Thyroid gland (tissue), 4 donors: ENCODE results near the gene OVOL1. TPM values are rescaled to one million over a fixed set of nuclear protein-coding genes. Genes with fewer than 3 reads are reported as not detected.
A peak's percentile ranks its signal among the peaks of the same experiment; 100 is the strongest.

Source experiments
- DNase-seq, 2 donors: peaks; one replicate each; pipeline ENCODE4 v3.0.0-alpha.2; 2019
- H3K27ac ChIP-seq, 3 donors: fragments of 200-600 bp; sonication (generic); 1 replicate in 2 of 3; 2 replicates in 1 of 3; pipeline ENCODE4 v1.5.1; 2016 to 2019; ENCODE audit warnings: mild to moderate bottlenecking in 1 of 3, moderate library complexity in 1 of 3
- H3K27me3 ChIP-seq: fragments of 200-600 bp; sonication (generic); one replicate; pipeline ENCODE4 v1.5.1; 2019
- H3K36me3 ChIP-seq, 2 donors: fragments of 200-600 bp; sonication (generic); one replicate each; pipeline ENCODE4 v1.5.1; 2016 to 2019
- H3K4me1 ChIP-seq, 2 donors: fragments of 200-600 bp; sonication (generic); one replicate each; pipeline ENCODE4 v1.5.1; 2017 to 2019
- H3K4me3 ChIP-seq, 3 donors: fragments of 200-600 bp; sonication (generic); replicated peaks in 1 of 3; 1 replicate in 2 of 3; 2 replicates in 1 of 3; pipeline ENCODE4 v1.5.1; 2016; ENCODE audit warnings: mild to moderate bottlenecking in 1 of 3
- H3K9me3 ChIP-seq: fragments of 200-600 bp; sonication (generic); one replicate; pipeline ENCODE4 v1.5.1; 2017
- POLR2A ChIP-seq, 2 donors: fragments of 450-650 bp; IDR thresholded peaks; one replicate each; pipeline ENCODE4 v1.6.1; 2017; ENCODE audit warnings: antibody characterized with exemption in 2 of 2, mild to moderate bottlenecking in 2 of 2, moderate library complexity in 1 of 2
- WGBS, 2 donors: methylation state at CpG; one replicate each; pipeline ENCODE4 v1.1.5; 2017; 5-methylcytosine and 5-hydroxymethylcytosine counted together
- intact Hi-C: fragments of 100-400 bp; cut with DNase I; formaldehyde crosslinking; loops from one replicate; pipeline ENCODE4 v1.15.1; 2023
- total RNA-seq, 4 donors: library from RNA; depleted of rRNA; stranded (reverse); fragments of >200 nt; gene quantifications; one replicate each; pipeline ENCODE4 v1.2.3, GENCODE V29; 2016
- TF ChIP-seq, protein P1 (sequence below), 6 experiments: fragments of 200-600 bp in 3 of 6; fragments of 450-650 bp in 3 of 6; sonication (generic) in 3 of 6; IDR thresholded peaks; one replicate each; pipeline ENCODE4 v1.5.1; 2016 to 2019; ENCODE audit warnings: antibody characterized with exemption in 6 of 6, mild to moderate bottlenecking in 2 of 6, inconsistent platforms in 1 of 6, moderate library complexity in 1 of 6

Gene OVOL1
- total RNA-seq, 4 donors from 2014 or later, result 1.1 to 6.6 (median 5.2) TPM

DNA sequence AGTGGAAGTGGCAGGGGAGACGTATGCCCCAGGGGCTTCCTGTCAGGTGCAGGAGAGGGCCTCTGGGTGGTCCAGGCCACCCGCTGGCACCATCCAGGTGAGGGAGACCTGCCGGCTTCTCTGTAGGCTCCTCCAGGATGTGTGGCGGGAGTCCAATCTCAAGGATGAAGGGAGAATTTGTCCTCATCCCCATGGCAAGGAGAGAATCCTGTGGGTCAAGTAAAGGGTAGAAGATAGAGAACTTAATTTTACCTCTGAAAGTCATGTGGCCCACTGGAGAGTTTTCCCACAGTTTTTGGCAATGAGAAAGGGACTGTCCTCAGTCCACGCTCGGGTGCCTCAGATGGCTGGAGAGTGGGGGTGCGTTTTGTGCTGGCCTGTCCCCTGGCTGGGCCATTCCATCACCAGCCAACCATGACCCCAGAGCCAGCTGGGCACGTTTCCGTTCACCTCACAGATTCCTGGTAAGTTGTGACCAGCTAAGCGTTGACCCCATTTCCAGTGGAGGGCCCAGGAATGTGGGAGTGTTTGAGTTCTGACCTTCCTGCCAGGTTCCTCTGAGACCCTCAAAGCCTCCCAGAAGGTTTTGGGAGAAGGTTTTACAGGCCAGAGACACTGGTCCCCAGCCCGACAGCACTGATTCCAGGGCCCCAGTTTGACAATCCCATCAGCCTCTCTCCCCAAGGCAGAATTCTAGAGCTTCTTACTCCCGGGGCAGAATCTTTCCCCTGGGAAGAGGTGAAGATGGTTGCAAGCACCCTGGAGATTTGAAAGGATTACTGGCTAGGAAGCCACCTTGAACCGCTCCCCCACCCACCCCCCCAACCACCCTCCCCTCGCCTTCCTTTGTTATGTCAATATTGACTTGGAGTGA, 2.6 kb downstream of the OVOL1 start:
- Histone ChIP-seq H3K36me3 (no peaks in the 10 kb centered on the region), H3K4me3 (no peak overlapping the region), H3K27me3 (no peaks in the 10 kb centered on the region), H3K27ac (peak overlapping the region; percentile 59 to 75 (median 70)), H3K9me3 (no peaks in the 10 kb centered on the region), H3K4me1 (peaks cover 33 to 51% of the 10 kb centered on the region in 2 donors)
- DNase-seq, result peak; percentile 93 to 94
- intact Hi-C loops, result no loop called here
- no peak for TF ChIP-seq POLR2A (IDR thresholded peaks at IDR 0.05)
- TF ChIP-seq, protein P1, sequence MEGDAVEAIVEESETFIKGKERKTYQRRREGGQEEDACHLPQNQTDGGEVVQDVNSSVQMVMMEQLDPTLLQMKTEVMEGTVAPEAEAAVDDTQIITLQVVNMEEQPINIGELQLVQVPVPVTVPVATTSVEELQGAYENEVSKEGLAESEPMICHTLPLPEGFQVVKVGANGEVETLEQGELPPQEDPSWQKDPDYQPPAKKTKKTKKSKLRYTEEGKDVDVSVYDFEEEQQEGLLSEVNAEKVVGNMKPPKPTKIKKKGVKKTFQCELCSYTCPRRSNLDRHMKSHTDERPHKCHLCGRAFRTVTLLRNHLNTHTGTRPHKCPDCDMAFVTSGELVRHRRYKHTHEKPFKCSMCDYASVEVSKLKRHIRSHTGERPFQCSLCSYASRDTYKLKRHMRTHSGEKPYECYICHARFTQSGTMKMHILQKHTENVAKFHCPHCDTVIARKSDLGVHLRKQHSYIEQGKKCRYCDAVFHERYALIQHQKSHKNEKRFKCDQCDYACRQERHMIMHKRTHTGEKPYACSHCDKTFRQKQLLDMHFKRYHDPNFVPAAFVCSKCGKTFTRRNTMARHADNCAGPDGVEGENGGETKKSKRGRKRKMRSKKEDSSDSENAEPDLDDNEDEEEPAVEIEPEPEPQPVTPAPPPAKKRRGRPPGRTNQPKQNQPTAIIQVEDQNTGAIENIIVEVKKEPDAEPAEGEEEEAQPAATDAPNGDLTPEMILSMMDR (IDR thresholded peaks at IDR 0.05), result no peak
- 46 to 47% methylated on average over 14 of the region's 14 CpGs for WGBS, 2 donors

DNA sequence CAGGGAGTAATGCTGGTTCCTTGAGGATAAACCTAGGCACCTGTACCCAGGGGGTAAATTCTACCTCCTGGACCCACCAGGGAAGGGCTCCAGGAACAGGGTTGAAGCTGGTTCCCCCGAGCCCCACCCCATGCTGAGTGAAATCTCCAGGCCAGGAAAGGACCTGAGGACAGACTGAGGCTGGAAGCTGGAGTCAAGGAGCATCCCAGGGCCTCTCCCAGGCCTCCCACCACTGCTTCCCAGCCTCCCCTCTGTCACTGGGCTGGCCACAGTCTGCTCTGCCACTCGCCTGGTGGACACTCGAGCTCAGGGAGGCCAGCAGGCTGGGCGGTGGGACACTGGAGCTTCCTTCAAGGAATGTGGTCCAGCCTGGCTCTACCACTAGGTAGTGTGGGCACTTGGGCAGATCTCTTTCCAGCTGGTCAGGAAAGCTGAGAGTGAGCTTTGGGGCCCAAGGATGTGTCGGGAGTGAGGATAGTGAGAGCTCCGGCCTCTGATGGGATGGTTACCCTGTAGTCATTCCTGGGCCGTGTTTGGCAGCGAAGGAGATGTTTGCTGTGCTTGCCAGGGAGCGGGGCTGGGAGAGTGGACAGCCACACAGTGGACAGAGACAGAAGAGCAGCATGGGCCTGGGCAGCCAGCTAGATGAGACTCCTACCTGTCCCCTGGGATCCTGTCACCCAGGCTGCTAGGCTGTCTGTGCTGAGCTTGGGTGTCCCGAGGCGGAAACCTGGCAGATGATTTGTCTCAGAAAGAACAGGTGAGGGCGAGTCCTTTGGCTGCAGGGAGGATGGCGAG, 3.4 kb downstream of the OVOL1 start:
- H3K27me3 ChIP-seq, result no peaks in the 10 kb centered on the region
- WGBS, 2 donors, result 91 to 92% methylated on average over 9 to 10 of the region's 13 CpGs
- H3K4me3 ChIP-seq, result no peak overlapping the region
- TF ChIP-seq, protein P1 (IDR thresholded peaks at IDR 0.05), result no peak
- no peak for TF ChIP-seq POLR2A (IDR thresholded peaks at IDR 0.05)
- H3K27ac ChIP-seq, result peak overlapping the region; percentile 17 to 70 (median 70)
- H3K9me3 ChIP-seq, result no peaks in the 10 kb centered on the region
- peaks cover 0 to 5% of the 10 kb centered on the region in 2 donors for H3K36me3 ChIP-seq
- H3K4me1 ChIP-seq, result peaks cover 33 to 51% of the 10 kb centered on the region in 2 donors
- DNase-seq, result no peak
- intact Hi-C loops, result no loop called here

- Histone ChIP-seq H3K4me3 (no peak overlapping the region), H3K36me3 (peaks cover 0 to 10% of the 10 kb centered on the region in 2 donors), H3K4me1 (peaks cover 33 to 49% of the 10 kb centered on the region in 2 donors), H3K27ac (no peak overlapping the region), H3K9me3 (no peaks in the 10 kb centered on the region), H3K27me3 (no peaks in the 10 kb centered on the region)
- WGBS, 2 donors, result 84 to 94% methylated on average over 12 to 18 of the region's 18 CpGs
- TF ChIP-seq, protein P1 (IDR thresholded peaks at IDR 0.05), result no peak
- TF ChIP-seq POLR2A (IDR thresholded peaks at IDR 0.05), result no peak
- intact Hi-C loops, result no loop called here
- DNase-seq, result no peak
These were observed 4.2 kb downstream of the OVOL1 start for GRCh38 chr11:65790902-65791650.

DNA sequence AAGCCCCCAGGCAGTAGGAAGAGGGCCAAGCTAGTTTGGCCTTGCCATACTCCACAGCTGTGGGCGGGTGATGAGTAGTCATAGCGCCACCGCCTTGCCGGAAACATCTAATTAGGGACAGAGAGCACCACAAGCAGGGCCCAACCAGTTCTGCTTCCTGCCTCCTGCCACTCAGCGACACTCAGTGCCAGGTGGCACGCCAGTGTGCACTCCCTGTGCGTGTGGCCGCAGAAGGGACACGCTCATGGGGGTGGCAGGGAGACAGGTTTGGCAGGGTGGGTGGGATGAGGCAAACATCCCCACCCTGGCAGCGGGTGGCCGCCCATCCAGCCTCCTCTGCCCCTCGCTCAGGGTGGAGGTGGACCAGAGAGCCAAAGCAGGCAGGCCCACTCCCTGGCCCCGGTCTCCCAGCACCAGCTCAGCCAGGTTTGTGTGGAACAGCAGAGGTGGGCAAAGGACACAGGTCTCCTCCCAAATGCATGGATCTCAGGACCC, 4.9 kb downstream of the OVOL1 start:
- H3K36me3 ChIP-seq, result peaks cover 0 to 10% of the 10 kb centered on the region in 2 donors
- no peaks in the 10 kb centered on the region for H3K9me3 ChIP-seq
- TF ChIP-seq, protein P1 (IDR thresholded peaks at IDR 0.05), result no peak
- WGBS, 2 donors, result 70 to 84% methylated on average over 4 of the region's 13 CpGs
- H3K4me1 ChIP-seq, result peaks cover 29 to 43% of the 10 kb centered on the region in 2 donors
- H3K27me3 ChIP-seq, result no peaks in the 10 kb centered on the region
- no peak overlapping the region for H3K4me3 ChIP-seq
- intact Hi-C loops, result no loop called here
- H3K27ac ChIP-seq, result no peak overlapping the region
- no peak for DNase-seq
